GM03348 (cell line): ENCODE measurements around the gene GDI1.
A peak's percentile ranks its signal among the peaks of the same experiment; 100 is the strongest.

Source experiments
- DNase-seq: peaks from one replicate; pipeline ENCODE4 v3.0.0; 2012; ENCODE audit warnings: low spot score

GDI1 gene

DNA sequence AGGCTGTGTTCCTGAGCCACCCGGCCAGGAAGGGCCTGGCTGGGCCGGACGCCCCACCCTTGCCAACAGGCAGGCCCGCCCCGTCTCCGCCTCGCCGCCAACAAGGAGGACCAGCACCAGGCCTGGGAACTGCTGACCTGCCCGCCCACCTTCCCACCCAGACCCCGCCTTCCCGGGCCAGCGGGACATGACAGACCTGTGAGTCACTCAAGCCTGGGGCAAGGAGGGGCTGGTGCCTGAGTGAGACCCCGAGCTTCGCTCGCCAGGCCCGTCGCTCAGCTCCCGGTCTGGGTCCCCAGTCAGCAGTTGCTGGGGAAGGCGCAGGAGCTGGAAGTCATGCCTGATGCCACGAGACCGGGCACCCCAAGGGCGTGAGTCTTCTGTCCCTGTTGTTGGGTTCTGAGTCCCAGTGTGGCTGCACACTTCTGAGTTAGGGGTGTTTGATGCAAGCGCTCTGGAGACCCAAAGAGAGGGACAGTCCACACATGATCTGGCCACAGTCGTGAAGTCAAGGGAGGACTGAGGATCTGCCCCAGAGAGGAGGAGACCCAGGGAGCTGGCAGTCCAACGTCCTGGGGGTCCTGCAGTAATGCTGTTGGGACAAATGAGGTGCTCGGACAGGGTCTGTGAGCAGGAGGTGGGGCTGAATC lies 27.6 kb upstream of the GDI1 start, which contains the start of gene DNASE1L1:
Gene DNASE1L1 (minus strand): TSS at position 33 of the 650 bp plus-strand sequence. CDS start 3,686 bp downstream, outside the sequence.
- peak; percentile 82 for DNase-seq

DNA sequence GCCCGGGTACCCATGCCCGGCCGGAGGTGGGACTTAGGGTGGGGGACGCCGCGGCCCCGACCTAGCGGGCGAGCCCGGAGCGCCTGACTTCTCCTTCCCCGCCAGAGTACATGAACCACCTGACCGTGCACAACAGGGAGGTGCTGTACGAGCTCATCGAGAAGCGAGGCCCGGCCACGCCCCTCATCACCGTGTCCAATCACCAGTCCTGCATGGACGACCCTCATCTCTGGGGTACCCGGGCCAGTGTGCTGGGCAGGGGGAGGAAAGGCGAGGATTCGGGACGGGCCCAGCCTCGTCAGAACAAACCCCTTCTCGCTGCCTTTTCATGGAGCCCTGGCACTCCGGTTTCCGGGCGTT lies 25.0 kb upstream of the GDI1 start:
- peak; percentile 56 for DNase-seq

DNA sequence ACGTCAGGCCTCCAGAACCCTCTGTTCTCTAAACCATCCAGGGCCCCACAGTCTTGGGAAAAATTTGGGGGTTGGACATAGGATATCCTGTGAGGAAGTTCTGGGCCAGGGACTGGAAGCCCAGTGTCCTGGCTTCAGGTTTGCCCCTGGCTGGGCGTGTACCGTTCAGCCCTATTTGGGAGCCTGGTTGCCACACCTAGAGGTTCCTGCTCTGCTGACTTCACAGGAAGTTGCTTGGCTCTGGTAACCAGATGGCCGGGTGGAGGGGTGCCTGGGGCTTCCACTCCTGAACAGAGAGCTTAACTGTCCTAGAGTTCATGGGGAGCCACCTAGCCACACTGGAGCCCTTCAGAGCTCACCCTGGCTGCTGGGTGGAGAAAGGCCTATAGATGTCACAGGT lies 24.5 kb upstream of the GDI1 start:
- DNase-seq: no peak

DNA sequence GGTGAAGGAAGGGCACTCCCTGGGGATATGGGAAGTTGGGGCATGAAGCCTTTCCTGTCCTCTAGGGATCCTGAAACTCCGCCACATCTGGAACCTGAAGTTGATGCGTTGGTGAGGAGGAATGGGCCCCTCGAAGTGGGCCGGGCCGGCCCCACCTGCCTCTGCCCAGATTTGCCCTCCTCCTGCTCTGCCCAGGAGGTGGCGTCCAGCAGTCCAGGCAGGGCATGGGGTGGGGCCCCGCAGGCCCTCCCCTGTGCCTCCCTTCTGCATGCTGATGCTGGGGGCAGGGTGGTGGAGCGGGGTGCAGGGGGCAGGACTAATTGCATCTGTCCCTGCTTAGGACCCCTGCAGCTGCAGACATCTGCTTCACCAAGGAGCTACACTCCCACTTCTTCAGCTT lies 23.8 kb upstream of the GDI1 start:
- no peak for DNase-seq

DNA sequence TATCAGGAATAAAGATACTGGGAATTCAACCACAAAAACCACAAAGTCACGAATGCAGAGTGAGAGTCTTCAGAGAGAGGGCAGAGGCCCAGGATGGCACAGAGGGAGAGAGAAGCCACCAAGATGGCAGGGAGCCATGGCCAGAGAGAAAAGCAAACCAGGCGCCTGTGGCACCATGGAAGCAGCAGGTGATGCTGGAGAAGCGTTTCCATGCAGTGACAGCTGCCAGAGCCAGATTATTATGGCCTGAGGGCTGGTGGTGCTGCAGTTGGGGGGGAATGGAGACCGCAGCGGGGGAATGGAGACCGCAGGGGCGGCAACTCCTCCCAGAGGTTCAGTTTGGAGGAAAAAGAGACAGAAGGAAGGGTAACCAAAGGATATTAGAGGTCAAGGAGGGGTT lies 19.8 kb upstream of the GDI1 start:
- no peak for DNase-seq

DNA sequence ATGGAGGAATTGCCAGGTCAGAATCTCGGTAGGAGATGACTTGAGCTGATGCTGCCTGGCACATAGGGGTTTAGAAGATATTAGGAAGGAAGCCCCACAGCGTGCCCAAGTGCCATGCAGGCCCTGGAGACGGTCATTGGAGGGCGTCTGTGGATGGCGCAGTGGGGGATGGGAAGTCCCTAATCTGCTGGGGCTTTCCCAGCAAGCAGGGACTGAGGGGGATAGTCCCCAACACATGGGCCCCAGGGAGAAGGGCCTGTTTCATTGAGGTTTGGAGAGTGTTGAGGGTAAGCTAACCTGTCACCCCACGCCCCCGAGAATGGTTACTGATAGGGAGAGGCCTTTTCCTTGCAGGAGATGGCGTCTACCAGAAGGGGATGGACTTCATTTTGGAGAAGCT lies 17.8 kb upstream of the GDI1 start:
- no peak for DNase-seq

DNA sequence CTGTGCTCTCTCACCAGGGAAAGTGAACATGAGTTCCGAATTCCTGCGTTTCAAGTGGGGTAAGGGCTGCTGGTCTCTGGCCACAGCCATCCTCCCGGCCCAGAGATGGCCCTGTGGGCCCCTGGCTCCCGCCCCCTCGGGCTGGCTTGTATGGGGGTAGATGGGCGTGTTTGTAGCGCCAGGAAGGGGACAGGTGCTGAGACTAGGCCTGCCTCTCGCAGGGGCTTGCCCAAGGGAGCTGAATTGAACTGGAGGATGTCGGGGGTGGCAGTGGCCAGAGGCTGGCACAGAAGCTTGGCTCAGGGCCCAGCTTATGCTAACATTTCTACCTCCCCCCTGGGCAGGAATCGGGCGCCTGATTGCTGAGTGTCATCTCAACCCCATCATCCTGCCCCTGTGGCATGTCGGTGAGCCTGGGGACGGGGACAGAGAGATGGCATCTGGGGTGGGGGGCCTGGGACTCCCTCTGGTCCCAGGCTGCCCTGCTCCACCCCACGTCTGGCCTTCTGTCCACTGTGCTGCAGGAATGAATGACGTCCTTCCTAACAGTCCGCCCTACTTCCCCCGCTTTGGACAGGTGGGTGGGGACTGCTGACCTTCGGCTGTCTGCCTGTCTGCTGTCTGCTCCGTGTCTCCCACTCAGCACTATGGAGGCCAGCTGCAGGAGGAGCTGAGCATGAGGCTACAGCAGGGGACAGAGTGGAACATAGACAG lies 17.1 kb upstream of the GDI1 start:
- no peak for DNase-seq

DNA sequence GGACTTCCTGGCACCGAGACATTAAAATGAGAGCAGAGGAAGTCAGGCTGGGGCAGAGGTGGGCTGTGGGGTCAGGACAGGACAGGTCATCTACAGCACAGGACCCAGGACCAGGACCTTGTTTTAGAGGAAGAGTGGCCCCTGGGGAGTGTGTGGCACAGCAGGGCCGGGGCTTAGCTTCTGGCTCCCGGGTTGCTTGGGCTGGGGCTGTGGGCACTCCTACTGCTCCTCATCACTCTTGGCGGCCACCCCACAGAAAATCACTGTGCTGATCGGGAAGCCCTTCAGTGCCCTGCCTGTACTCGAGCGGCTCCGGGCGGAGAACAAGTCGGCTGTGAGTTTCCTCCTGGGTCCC lies 16.6 kb upstream of the GDI1 start:
- no peak for DNase-seq

DNA sequence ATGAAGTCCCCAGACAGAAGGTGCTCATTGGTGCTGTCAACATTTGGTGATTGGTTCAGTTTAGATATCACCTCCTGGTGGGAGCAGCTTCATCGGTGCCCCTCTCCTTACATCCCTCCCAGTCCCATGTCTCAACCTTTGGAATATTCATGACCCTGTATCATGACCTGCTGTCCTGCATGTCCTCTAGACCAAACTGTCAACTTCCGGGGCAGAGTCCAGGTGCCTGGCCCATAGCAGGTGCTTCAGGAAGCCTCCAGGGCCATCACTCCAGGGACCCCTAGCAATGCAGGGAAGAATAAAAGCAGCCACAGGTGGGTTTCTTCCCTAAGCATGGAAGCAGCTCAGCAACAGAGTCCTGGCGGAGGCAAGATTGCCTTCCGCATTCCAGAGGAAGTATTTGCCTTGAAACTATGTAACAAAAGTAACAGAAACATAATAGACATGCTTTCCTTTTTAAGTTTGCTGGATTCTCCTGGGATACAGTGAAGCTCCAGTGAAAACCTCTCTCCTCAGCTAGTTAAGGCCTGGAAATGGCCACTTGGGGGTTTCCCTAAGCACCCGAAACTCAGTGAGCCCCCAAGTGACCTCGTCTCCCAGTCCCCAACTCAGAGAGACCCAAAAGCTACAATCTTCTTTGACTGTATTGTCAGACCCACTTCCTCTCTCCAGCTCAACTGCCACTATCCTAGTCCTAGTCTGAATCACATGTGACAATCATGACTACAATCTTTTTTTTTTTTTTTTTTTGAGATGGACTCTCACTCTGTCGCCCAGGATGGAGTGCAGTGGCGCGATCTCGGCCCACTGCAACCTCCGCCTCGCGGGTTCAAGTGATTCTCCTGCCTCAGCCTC lies 9.8 kb upstream of the GDI1 start:
- no peak for DNase-seq

DNA sequence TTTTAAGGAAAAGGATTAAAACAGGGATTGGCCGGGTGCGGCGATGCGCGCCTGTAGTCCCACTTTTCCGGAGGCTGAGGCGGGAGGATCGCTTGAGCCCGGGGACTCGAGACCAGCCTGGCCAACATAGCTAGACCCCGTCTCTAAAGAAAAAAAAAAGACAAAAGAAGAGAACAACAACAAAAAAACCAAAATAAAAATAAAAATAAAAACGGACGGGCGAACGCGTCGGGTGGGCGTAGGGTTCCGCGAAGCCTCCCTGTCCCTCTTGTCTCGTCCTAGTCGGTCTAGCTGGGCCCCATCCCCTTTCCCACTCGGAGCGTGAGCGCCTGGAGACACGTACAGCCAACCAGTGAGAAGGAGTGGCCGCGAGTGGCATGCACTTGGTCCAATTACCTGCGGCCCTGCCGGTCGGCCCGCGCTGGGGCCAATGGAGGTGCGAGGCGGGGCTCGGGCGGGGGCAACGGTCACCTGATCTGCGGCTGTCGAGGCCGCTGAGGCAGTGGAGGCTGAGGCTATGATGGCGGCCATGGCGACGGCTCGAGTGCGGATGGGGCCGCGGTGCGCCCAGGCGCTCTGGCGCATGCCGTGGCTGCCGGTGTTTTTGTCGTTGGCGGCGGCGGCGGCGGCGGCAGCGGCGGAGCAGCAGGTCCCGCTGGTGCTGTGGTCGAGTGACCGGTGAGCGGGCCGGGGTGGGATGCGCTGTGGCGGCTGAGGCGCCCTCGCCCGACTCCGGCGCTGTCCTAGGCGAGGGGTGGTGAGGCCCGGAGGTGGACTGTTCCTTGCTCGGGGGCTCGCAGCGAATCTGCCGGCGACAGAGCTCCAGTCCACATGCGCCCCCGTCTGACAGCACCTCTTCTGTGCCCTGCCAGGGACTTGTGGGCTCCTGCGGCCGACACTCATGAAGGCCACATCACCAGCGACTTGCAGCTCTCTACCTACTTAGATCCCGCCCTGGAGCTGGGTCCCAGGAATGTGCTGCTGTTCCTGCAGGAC lies 8.5 kb upstream of the GDI1 start, which contains the start of gene ATP6AP1:
Gene ATP6AP1 (plus strand): TSS at position 502 of the 996 bp plus-strand sequence. CDS start 16 bp downstream, at position 518.
- DNase-seq: peak; percentile 95

DNA sequence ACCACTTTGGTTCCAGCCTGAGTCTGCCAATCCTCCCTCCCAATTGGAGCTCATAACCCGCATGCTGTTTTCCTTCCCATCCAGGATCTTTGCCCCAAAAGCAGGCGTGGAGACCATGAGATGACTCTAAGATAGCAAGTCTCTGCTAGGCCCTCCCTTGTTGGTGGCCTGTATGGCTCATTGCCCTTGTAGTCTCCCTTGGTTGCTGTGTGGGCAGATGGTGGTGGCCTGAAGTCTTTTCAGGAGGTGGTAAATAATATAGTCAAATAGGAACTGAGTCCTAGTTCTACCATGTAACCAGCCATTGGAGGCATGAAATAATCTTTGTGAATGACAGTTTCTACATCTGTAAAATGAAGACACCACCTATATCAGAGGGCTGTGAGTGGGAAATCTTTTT lies 7.2 kb upstream of the GDI1 start:
- no peak for DNase-seq

DNA sequence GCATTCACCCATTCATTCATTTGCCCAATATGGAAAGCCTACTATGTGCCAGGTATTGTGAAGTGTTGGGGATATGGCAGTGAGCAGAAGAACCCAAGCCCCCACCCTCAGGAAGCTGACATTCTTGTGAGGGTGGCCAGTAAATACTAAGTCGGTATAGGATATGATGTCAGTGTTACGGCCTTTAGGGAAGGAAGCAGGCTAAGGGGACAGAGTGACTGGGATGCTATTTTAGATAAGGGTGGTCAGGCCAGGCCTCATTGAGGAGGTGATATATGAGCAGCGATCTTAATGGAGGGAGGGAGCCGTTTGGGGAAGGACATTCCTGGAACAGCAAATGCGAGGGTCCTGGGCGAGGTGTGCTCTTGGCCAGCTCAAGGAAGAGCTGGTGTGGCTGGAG lies 6.5 kb upstream of the GDI1 start:
- DNase-seq: no peak

DNA sequence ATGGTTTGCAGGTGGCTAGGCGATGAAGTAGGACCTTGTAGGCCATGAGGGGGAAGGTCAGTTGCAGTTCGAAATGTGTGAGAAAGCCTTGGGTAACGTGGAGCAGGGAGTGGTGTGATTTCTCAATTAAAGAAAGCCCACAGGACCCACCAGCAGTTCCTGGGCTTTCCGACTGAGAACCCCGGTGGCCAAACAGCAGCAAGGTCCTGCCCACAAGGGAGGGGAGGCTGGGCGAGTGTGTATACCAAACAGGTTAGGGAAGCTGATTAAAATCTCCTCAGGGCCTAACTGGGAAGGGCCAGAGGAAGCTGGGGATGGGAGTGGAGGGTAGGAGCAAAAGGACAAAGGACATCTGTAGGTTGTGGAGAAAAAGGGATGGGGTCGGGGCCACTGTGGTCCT lies 6.0 kb upstream of the GDI1 start:
- DNase-seq: no peak

DNA sequence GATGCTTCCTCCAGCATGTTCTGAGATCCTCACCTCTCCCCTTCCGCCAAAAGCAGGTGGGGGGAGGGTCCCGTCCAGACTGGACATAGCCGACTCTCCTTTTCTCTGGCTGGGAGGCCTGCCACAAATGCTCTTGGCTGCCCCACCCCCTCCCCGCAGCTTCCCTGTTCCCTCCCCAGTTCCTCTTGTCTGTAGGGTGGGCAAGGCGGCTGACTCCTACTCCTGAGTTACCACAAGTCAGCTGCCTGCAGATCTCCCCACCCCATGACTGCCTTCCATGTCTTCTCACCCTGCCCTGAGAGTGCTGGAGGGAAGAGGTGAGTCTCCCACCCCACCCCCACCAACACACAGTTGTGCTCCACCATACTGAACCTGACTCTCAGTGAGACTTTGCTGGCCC lies 5.6 kb upstream of the GDI1 start:
- no peak for DNase-seq

DNA sequence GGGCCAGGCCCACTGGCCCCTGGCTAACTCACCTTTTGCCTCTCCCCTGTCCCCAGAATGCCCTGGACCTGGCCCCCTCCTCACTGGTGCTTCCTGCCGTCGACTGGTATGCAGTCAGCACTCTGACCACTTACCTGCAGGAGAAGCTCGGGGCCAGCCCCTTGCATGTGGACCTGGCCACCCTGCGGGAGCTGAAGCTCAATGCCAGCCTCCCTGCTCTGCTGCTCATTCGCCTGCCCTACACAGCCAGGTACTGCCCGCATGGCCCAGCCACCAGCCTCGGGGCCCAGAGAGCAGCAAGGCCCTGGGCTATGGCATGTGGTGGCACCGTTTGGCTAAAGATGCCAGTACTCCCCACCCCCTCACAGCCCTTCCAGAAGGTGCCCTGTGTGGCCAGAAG lies 4.7 kb upstream of the GDI1 start:
- no peak for DNase-seq

DNA sequence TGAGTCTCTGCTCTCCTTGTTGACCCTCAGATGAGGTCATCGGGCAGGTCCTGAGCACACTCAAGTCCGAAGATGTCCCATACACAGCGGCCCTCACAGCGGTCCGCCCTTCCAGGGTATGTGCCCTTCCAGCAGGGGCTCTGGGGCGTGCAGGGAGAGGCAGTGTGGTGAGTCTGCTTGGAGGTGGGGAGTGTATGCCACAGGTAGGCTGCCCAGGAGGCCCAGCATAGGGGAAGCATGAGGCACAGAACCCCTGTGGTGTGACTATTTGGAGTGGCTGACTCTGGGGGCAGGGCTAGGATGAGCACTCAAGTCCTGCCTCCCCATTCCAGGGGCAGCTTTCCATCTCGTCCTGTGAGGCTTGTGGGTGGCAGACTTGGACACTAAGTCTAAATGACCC lies 3.3 kb upstream of the GDI1 start:
- DNase-seq: no peak

DNA sequence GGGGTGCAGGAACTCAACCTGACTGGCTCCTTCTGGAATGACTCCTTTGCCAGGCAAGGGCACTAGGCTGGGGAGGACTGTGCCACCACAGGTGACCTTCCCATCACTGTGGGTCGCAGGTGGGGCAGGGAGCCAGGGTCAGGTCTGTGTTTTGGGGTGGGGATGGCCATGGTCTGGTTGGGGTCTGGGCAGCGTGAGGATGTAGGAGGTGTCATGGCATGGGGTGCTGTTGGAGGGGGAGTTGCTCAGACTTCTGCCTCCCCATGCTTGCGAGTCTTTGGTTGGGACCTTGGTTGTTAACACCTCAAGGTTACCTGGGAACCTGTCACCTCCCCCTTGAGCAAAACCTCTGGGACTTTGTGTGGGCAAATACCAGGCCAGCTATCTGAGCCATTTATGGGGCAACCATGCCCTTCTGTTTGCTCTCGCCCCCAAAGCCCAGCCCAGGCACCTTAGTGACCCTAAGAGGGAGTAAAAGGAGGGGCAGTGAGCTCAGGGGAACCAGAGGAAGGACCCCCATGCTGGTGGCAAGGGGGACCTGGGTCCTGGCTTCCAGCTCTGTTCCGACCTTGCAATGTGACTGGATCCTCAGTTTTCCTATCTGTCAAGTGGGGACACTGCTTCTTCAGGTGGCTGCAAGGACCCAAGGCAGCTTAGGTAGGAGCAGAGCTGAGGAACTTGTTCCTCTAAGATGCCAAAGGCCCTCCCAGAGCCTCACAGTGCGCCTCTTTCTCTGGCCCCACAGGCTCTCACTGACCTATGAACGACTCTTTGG lies 2.4 kb upstream of the GDI1 start:
- no peak for DNase-seq

DNA sequence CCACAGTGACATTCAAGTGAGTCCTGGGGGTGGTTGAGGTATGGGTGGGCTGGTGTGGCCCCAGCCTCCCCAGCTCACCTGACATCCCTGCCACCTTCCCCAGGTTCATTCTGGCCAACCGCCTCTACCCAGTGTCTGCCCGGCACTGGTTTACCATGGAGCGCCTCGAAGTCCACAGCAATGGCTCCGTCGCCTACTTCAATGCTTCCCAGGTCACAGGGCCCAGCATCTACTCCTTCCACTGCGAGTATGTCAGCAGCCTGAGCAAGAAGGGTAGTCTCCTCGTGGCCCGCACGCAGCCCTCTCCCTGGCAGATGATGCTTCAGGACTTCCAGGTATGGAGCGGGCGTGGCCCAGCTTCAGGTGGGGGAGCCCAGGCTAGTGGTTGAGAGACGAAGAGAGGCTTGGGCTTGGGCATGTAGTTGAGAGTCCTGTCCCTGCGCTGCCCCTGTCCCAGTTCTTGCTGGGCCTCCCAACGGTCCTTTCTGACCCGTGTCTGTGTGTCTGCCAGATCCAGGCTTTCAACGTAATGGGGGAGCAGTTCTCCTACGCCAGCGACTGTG lies 1.7 kb upstream of the GDI1 start:
- no peak for DNase-seq

DNA sequence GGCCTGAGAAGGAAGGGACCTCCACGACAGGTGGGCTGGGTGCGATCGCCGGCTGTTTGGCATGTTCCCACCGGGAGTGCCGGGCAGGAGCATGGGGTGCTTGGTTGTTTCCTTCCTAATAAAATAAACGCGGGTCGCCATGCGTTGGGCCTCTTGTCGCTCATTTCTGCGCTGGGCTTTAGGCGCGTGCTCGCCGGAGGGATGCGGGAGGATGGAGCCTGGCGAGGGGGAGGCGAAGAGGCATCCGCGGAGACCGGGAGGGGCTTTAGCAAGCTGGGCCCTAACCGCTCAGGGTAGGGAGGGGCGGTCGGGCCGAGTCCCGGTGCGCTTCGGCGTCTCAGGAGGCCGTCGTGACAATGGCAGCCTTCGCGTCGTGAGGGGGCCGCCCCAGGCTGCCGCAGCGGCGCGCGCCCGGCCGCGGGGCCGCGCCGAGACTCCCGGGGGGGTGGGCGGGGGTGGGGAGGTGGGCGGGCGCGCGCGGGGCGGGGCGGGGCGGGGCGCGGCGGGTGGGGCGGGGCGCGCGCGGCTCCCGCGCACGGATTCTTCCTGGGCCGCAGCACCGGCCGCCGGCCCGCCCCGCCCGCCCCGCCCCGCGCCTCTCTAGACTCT lies 476 bp upstream of the GDI1 start:
- peak; percentile 90 for DNase-seq
